ENCODE measurements around the gene RPL19.

RPL19 gene

DNA sequence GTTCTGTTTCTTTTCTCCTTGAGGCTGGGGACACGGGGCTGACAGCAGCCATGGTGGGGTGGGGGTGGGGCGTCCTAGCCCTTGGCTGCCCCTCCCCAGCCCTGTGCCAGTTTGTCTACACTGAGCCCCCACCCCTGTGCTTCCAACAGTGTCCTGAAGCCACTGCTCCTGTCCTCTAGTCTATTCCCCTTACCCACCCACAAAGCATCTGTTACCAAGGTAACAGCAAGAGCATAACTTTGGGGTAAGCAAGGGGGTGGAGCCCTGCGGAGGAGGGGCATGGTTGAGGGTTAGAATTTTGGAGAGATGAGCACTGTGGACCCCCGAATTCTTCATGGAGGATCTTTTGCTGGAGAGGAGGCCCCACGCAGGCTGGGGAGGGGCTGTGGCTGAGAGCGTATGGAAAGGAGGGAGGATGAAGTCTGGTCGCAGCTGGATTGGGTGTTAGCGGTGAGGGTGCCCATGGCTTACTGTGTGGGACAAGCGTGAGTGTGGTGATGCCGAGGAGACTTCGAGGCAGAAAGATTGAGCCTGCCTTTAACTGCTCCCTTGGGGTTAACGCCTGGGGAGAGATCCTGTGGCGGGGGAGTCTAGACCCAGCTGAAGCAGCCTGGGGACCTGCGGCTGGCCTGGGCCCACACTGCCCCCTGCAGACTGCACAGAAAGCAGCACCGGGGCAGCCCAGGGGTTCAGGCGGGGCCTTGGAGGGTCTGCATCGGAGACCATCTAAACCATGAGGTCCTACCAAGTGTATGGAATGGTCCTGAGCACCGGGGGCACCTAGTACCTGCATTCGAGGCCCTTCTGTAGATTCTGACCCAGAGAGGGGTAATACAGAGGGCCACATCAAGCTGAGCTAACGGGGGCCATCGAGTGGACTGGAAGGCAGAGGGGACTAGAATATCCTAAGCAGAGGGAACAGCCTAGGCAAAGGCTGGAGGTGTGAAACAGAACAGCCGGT is 31.8 kb downstream of the RPL19 start:
- TF ChIP-seq, protein P1, sequence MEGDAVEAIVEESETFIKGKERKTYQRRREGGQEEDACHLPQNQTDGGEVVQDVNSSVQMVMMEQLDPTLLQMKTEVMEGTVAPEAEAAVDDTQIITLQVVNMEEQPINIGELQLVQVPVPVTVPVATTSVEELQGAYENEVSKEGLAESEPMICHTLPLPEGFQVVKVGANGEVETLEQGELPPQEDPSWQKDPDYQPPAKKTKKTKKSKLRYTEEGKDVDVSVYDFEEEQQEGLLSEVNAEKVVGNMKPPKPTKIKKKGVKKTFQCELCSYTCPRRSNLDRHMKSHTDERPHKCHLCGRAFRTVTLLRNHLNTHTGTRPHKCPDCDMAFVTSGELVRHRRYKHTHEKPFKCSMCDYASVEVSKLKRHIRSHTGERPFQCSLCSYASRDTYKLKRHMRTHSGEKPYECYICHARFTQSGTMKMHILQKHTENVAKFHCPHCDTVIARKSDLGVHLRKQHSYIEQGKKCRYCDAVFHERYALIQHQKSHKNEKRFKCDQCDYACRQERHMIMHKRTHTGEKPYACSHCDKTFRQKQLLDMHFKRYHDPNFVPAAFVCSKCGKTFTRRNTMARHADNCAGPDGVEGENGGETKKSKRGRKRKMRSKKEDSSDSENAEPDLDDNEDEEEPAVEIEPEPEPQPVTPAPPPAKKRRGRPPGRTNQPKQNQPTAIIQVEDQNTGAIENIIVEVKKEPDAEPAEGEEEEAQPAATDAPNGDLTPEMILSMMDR (IDR thresholded peaks at IDR 0.05; ENCODE audit: extremely low read depth, insufficient read depth, missing control alignments): peak; percentile 87
- in situ Hi-C loops (cut with MboI; ENCODE audit: low pct_unique_long_range_greater_than_20kb, low sequenced_read_pairs, unreplicated experiment): no loop called here
- peak; percentile 80 for DNase-seq (ENCODE audit: low spot score)

DNA sequence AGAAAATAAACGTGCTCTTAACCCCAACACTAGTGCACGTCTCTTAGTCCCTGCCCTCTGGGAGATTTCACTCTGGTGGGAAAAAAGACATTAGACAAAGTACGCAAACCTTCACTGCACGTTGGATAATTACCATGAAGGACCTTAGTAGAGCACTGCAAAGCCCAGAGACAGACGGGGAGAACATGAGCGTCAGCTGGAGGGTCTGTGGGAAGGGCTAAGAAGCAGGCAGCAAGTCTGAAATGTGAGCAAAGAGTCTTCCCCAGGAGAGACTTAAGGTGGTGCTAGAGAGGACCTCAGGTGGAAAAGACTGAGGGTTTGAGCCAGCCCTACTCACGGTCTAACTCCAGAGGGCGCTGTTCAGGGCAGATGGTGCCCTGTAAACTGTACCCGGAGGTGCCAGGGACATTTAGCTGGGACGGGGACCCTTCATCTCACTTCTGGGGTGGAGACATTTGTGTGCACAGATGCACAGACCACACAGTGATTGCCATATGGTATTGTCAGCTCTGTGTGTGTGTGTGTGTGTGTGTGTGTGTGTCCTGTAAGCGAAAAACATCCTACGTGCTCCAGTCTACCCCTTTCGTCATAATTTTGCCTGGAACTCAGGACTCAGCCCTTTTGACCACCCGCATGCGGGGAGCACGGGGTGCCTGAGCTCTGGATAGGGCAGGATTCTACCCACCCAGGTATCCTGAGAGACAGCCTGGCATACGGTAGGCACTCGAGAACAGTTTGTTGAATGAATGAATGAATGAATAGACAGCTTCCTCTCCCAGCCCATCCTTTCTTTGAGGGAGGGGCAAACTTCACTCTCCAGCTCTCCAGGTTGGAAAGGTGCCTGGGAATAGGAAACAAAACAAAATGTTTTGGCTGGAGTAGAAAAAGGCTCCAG is 35.7 kb downstream of the RPL19 start:
- peak; percentile 84 for DNase-seq (ENCODE audit: low spot score)
- in situ Hi-C loops (cut with MboI; ENCODE audit: low pct_unique_long_range_greater_than_20kb, low sequenced_read_pairs, unreplicated experiment): no loop called here
- TF ChIP-seq, protein P1 (IDR thresholded peaks at IDR 0.05; ENCODE audit: extremely low read depth, insufficient read depth, missing control alignments): peak; percentile 79

DNA sequence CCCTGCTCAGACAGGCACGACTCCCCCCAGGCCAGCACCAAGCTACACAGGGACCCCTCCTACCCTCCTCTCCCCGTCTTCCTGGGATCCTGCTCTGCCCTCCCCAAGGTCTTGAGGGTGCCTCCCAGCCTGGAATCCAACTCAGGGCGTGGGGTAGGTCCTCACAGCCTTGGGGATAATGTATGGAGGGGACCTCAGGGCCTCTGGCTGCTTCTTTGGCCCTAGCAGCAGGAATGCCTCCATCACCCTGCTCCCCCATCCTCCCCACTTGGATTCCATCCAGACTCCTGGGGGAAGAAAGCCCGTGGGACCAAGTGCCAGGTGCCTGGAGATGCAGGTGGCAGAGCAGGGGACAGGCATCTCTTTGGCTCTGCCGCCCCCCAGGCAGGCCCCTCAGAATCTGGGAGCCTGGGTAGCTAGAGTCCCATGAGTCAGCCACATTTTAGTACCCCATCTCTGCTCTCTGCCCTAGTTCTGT is 36.4 kb downstream of the RPL19 start:
- in situ Hi-C loops (cut with MboI; ENCODE audit: low pct_unique_long_range_greater_than_20kb, low sequenced_read_pairs, unreplicated experiment): no loop called here
- DNase-seq (ENCODE audit: low spot score): no peak
- TF ChIP-seq, protein P1 (IDR thresholded peaks at IDR 0.05; ENCODE audit: extremely low read depth, insufficient read depth, missing control alignments): no peak

DNA sequence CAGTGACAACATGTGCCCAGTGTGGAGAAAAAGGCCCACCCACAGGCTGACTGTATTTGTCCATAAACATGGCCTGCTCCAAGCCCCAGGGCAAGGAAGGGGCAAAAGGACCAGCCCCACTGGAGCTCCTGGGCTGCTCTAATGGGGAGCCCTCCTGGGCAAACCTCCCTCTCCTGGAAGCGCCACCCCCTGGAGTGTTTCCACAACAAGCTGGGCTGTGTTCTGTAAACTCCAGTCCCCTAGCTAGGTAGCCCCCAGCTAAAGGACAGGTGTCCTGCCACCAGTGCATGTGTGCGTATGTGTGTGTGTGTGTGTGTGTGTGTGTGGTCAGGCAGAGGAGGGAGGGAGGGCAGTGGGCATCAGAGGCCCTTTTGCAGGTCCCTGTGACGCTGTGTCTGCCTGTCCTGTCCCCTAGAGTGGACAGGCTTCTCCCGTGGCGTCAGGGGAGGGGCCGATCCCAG is 36.9 kb downstream of the RPL19 start:
- TF ChIP-seq, protein P1 (IDR thresholded peaks at IDR 0.05; ENCODE audit: extremely low read depth, insufficient read depth, missing control alignments): no peak
- in situ Hi-C loops (cut with MboI; ENCODE audit: low pct_unique_long_range_greater_than_20kb, low sequenced_read_pairs, unreplicated experiment): no loop called here
- DNase-seq (ENCODE audit: low spot score): no peak

DNA sequence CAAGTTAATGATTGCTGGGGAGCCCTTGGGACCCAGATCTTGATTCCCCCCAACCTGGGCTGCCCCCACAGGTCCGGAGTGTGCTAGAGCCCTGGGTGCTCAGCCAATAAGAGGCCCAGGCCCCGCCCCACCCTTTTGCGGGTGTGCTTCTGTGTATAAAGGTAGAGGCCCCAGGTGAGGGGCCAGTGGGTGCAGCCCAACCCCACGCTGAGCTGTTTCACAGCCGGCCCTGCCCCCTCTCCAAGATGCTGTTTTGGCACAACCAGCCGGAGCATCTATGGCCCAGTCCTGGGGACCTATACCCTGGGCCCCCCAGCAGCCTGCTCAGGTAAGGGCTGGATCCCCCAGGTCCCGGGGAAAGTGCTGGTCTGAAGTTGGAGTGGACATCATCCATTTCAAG is 37.5 kb downstream of the RPL19 start:
- in situ Hi-C loops (cut with MboI; ENCODE audit: low pct_unique_long_range_greater_than_20kb, low sequenced_read_pairs, unreplicated experiment): no loop called here
- no peak for DNase-seq (ENCODE audit: low spot score)
- TF ChIP-seq, protein P1 (IDR thresholded peaks at IDR 0.05; ENCODE audit: extremely low read depth, insufficient read depth, missing control alignments): no peak

DNA sequence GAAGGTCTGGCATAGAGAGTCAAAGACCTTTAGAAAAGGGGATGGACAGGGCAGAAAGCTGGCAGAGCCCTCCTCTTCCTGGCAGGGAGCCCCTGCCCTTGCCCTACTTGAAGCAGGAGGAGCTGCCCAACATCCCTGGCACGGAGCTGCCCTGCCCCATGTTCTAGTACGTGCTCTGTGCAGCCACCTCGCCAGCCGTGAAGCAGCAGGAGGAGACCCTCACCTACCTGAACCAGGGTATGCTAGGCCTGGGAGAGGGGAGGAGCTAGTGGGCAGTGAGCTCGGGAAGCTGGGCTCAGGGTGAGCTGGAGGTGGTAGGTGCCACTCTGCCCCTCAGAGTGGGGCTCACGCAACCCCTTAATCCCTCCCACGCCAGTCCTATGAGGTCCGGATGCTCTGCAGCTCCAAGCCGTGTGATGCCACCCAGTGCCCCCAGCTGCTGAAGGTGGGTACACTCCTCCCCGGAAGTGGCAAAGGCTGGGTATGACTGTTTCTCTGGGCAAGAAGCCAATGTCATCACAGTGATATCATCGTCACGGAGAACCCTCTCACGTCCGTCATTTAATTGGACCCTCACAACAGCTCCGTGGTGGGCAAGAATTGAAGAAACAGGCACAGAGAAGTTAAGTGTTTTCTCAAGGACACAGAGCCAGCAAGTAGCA is 38.4 kb downstream of the RPL19 start:
- DNase-seq (ENCODE audit: low spot score): peak; percentile 19
- in situ Hi-C loops (cut with MboI; ENCODE audit: low pct_unique_long_range_greater_than_20kb, low sequenced_read_pairs, unreplicated experiment): no loop called here

More for the DNA sequence above, 38.4 kb downstream of the RPL19 start:
- TF ChIP-seq, protein P1 (IDR thresholded peaks at IDR 0.05; ENCODE audit: extremely low read depth, insufficient read depth, missing control alignments): no peak

Measured in GM13977 (cell line).